ENCODE results near the gene ADORA3. TPM values are rescaled to one million over a fixed set of nuclear protein-coding genes. Genes with fewer than 3 reads are reported as not detected.

Gene ADORA3
- total and polyA plus RNA-seq, 2 of the 8 experiments (the other 6 are each of a cell fraction or from before 2014, with no cell fraction given): 0.03 TPM; not detected in 1

GRCh38 chr1:111491070-111491469 is 12.4 kb downstream of the ADORA3 start:
- Histone ChIP-seq H3K79me2 (ENCODE audit: control insufficient read depth in 1 of 2, insufficient read depth in 2 of 2, low read length in 2 of 2) (no peaks in the 10 kb centered on the region), H2BK15ac (ENCODE audit: low read length) (no peak overlapping the region), H3K4me1 (replicated peaks in 1 of 4; ENCODE audit: control insufficient read depth in 3 of 4, insufficient read depth in 4 of 4, low read length in 3 of 4) (no peaks in the 10 kb centered on the region), H3K18ac (ENCODE audit: extremely low read depth, low read length) (no peak overlapping the region), H3K23ac (ENCODE audit: insufficient read length) (no peak overlapping the region), H2BK5ac (ENCODE audit: low read depth, low read length) (no peak overlapping the region), H2BK120ac (replicated peaks; ENCODE audit: low read depth, low read length) (no peak overlapping the region), H4K20me1 (replicated peaks in 1 of 2; ENCODE audit: control insufficient read depth in 1 of 2, insufficient read depth in 2 of 2, low read length in 2 of 2) (no peaks in the 10 kb centered on the region), H4K5ac (ENCODE audit: insufficient read length, low read depth, low read length) (no peak overlapping the region), H3K23me2 (ENCODE audit: low read depth, low read length) (no peaks in the 10 kb centered on the region; the same call in 1 of the 2 replicates), H2AK5ac (ENCODE audit: low read depth, low read length) (no peak overlapping the region), H4K91ac (replicated peaks; ENCODE audit: insufficient read length, low read length) (no peak overlapping the region), H3K4me2 (ENCODE audit: insufficient read depth in 1 of 2, low read depth in 2 of 2, low read length in 2 of 2) (no peak overlapping the region), H3K36me3 (ENCODE audit: control insufficient read depth in 2 of 4, insufficient read depth in 4 of 4, low read length in 3 of 4) (no peaks in the 10 kb centered on the region), H3K9ac (replicated peaks in 1 of 4; ENCODE audit: extremely low read depth in 1 of 4, low read depth in 3 of 4, low read length in 3 of 4) (no peak overlapping the region), H3K14ac (ENCODE audit: insufficient read length) (no peak overlapping the region), H3K56ac (replicated peaks; ENCODE audit: insufficient read length, low read depth, low read length) (no peak overlapping the region), H3K27me3 (replicated peaks in 1 of 4; ENCODE audit: control insufficient read depth in 3 of 4, extremely low read depth in 1 of 4, insufficient read depth in 3 of 4, low read length in 3 of 4) (no peaks in the 10 kb centered on the region), H3K9me3 (ENCODE audit: insufficient read depth in 2 of 2, low read depth in 1 of 2, low read length in 1 of 2) (no peaks in the 10 kb centered on the region), H4K8ac (ENCODE audit: extremely low read depth, insufficient read depth, low read length) (no peak overlapping the region), H3K4me3 (ENCODE audit: extremely low read depth in 1 of 4, insufficient read depth in 2 of 4, low read depth in 3 of 4, low read length in 4 of 4) (no peak overlapping the region), H2AFZ (ENCODE audit: low read length) (no peak overlapping the region), H2BK12ac (ENCODE audit: low read depth, low read length) (no peak overlapping the region), H3K79me1 (ENCODE audit: low read depth, low read length) (no peaks in the 10 kb centered on the region), H3K27ac (ENCODE audit: low read depth, low read length) (no peak overlapping the region), H3K4ac (replicated peaks; ENCODE audit: insufficient read length, low read depth, low read length) (no peak overlapping the region), H2BK20ac (ENCODE audit: low read length) (no peak overlapping the region)
- no peak for DNase-seq (ENCODE audit: low read depth in 1 of 2, low spot score in 2 of 2)
- POLR2A ChIA-PET (ENCODE audit: partially characterized antibody): no interaction called here
- FAIRE-seq: no peak
- WGBS, 2 experiments (ENCODE audit: extremely low coverage in 1 of 2, insufficient coverage in 1 of 2, insufficient read length in 1 of 2, insufficient replicate concordance in 2 of 2, low coverage in 1 of 2, low lambda C conversion rate in 2 of 2, missing lambda C conversion rate in 1 of 2): 98% methylated on average over 7 of the region's 7 CpGs; no CpG with 5 or more reads in 1 of the 2 experiments
- CTCF ChIA-PET (ENCODE audit: partially characterized antibody): interaction anchor here (0.6 to 1.9 kb wide), 7 partner anchors 13 to 1431 kb away, joined by 3 to 13 read pairs (median 4); no protein-coding TSS in a partner anchor
- TF ChIP-seq TAF7 (optimal IDR thresholded peaks at IDR 0.05; ENCODE audit: borderline replicate concordance, low read depth, low read length): no peak
- TF ChIP-seq ZNF274 (IDR thresholded peaks at IDR 0.05; ENCODE audit: borderline replicate concordance, extremely low read depth, low read length): no peak
- TF ChIP-seq KDM5A (IDR thresholded peaks at IDR 0.05; ENCODE audit: low read length): no peak
- TF ChIP-seq GTF2F1 (IDR thresholded peaks at IDR 0.05; ENCODE audit: borderline replicate concordance, low read depth, low read length): no peak
- TF ChIP-seq POU5F1 (IDR thresholded peaks at IDR 0.05; ENCODE audit: low read depth, low read length): no peak
- TF ChIP-seq NANOG (IDR thresholded peaks at IDR 0.05; ENCODE audit: insufficient read depth, low read depth, low read length, poor library complexity, severe bottlenecking): no peak
- TF ChIP-seq TCF12 (IDR thresholded peaks at IDR 0.05; ENCODE audit: low read depth, low read length): no peak
- no peak for TF ChIP-seq BRCA1 (IDR thresholded peaks at IDR 0.05; ENCODE audit: low read depth, low read length)
- no peak for TF ChIP-seq HDAC2 (IDR thresholded peaks at IDR 0.05; ENCODE audit: borderline replicate concordance in 1 of 2, low read depth in 2 of 2, low read length in 2 of 2)
- no peak for TF ChIP-seq POLR2A (IDR thresholded peaks at IDR 0.05; ENCODE audit: control extremely low read depth in 1 of 2, low read depth in 2 of 2, low read length in 2 of 2)
- no peak for TF ChIP-seq MAFK (IDR thresholded peaks at IDR 0.05; ENCODE audit: low read depth, low read length)
- no peak for TF ChIP-seq ASH2L (IDR thresholded peaks at IDR 0.05; ENCODE audit: low read length)
- TF ChIP-seq FOSL1 (IDR thresholded peaks at IDR 0.05; ENCODE audit: insufficient read depth, low read depth, low read length): no peak
- TF ChIP-seq CHD2 (IDR thresholded peaks at IDR 0.05; ENCODE audit: low read length): no peak
- TF ChIP-seq, protein P1, sequence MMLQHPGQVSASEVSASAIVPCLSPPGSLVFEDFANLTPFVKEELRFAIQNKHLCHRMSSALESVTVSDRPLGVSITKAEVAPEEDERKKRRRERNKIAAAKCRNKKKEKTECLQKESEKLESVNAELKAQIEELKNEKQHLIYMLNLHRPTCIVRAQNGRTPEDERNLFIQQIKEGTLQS (IDR thresholded peaks at IDR 0.05; ENCODE audit: insufficient read depth, low read depth, low read length): no peak

Measured in H1 (cell line).